ENCODE data around the gene ZBED6. TPM values are rescaled to one million over a fixed set of nuclear protein-coding genes. Genes with fewer than 3 reads are reported as not detected.

Gene ZBED6
- total RNA-seq, 1 donor from 2014 or later: 9.1 TPM

GRCh38 chr1:203840208-203840808 is 44.9 kb downstream of the ZBED6 start:
- TF ChIP-seq CTCF (IDR thresholded peaks at IDR 0.05; ENCODE audit: insufficient read depth, low read length, poor library complexity, severe bottlenecking): no peak
- Histone ChIP-seq H3K4me3 (ENCODE audit: low read depth, low read length) (no peak overlapping the region), H3K27me3 (ENCODE audit: control insufficient read depth, insufficient read depth, low read length) (no peaks in the 10 kb centered on the region), H3K36me3 (ENCODE audit: control insufficient read depth, insufficient read depth, low read length) (no peaks in the 10 kb centered on the region)
- DNase-seq (ENCODE audit: low read depth): no peak

DNA sequence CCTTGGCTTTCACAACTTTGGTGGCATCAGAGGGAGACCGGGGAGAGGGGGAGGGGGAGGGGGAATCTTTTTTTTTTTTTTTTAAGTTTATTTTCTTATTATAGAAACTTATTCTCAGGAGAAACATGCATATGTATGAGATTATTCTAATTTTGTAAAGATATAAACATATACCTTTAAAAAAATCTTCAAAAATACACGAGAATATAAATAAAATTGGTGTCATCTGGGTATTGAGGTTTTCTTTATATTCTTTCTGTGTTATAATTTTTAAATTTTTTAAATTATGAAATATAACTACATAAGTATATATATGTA is 47.1 kb downstream of the ZBED6 start:
- no peak for TF ChIP-seq CTCF (IDR thresholded peaks at IDR 0.05; ENCODE audit: insufficient read depth, low read length, poor library complexity, severe bottlenecking)
- H3K4me3 ChIP-seq (ENCODE audit: low read depth, low read length): no peak overlapping the region
- no peaks in the 10 kb centered on the region for H3K36me3 ChIP-seq (ENCODE audit: control insufficient read depth, insufficient read depth, low read length)
- no peak for DNase-seq (ENCODE audit: low read depth)
- H3K27me3 ChIP-seq (ENCODE audit: control insufficient read depth, insufficient read depth, low read length): no peaks in the 10 kb centered on the region

- TF ChIP-seq CTCF (IDR thresholded peaks at IDR 0.05; ENCODE audit: insufficient read depth, low read length, poor library complexity, severe bottlenecking): no peak
- Histone ChIP-seq H3K4me3 (ENCODE audit: low read depth, low read length) (no peak overlapping the region), H3K27me3 (ENCODE audit: control insufficient read depth, insufficient read depth, low read length) (no peaks in the 10 kb centered on the region), H3K36me3 (ENCODE audit: control insufficient read depth, insufficient read depth, low read length) (no peaks in the 10 kb centered on the region)
- no peak for DNase-seq (ENCODE audit: low read depth)
Observed at GRCh38 chr1:203843435-203843834, 48.0 kb downstream of the ZBED6 start.

Other genes starting within 250 kb of the ZBED6 start
- gene ATP2B4, start 168.8 kb upstream of the ZBED6 start, total RNA-seq: 38.8 and 47.2 TPM in 2 replicates
- gene LAX1, start 30.4 kb upstream of the ZBED6 start, total RNA-seq: not detected in 2 replicates
- gene ZC3H11A, start within 50 bp of the ZBED6 start, total RNA-seq: 70.0 and 71.1 TPM in 2 replicates
- 70.0 and 83.4 TPM in 2 replicates for gene SNRPE, start 66.0 kb downstream of the ZBED6 start, total RNA-seq

Data from kidney epithelial cell (primary cell).